Measurements from ENCODE around the gene HELZ. TPM values are rescaled to one million over a fixed set of nuclear protein-coding genes. Genes with fewer than 3 reads are reported as not detected.
A peak's percentile ranks its signal among the peaks of the same experiment; 100 is the strongest.

HELZ gene
- total and polyA plus RNA-seq, 2 experiments from 2014 or later: 23.9 to 25.4 TPM

- DNase-seq: no peak
- Histone ChIP-seq H3K27ac (no peak overlapping the region), H3K4me3 (no peak overlapping the region), H3K27me3 (replicated peaks; ENCODE audit: insufficient read depth) (peaks cover 27% of the 10 kb centered on the region), H3K79me2 (ENCODE audit: insufficient read depth) (no peaks in the 10 kb centered on the region), H3K9me3 (ENCODE audit: low read depth) (no peaks in the 10 kb centered on the region), H3K9me2 (ENCODE audit: insufficient read depth) (no peaks in the 10 kb centered on the region), H3K36me3 (ENCODE audit: low read depth) (no peaks in the 10 kb centered on the region), H3K4me2 (ENCODE audit: unreplicated experiment) (no peak overlapping the region), H3K4me1 (ENCODE audit: insufficient read depth) (no peaks in the 10 kb centered on the region), H3F3A (ENCODE audit: insufficient read depth) (no peaks in the 10 kb centered on the region), H4K20me1 (ENCODE audit: insufficient read depth) (no peaks in the 10 kb centered on the region), H3K9ac (no peak overlapping the region), H2AFZ (no peak overlapping the region)
- TF ChIP-seq EZH2phosphoT487 (IDR thresholded peaks at IDR 0.05; ENCODE audit: insufficient read depth, low read depth) (no peak), EZH2 (IDR thresholded peaks at IDR 0.05; ENCODE audit: insufficient read depth, poor library complexity, severe bottlenecking) (no peak)
- in situ Hi-C loops (cut with MboI): no loop called here
- 33 to 49% methylated on average over 6 to 13 of the region's 13 CpGs for WGBS, 2 experiments (ENCODE audit: low coverage in 1 of 2, low lambda C conversion rate in 2 of 2, missing lambda C conversion rate in 2 of 2)
Observed at GRCh38 chr17:67032985-67033384, 212.0 kb downstream of the HELZ start.

- Histone ChIP-seq H3K9me3 (ENCODE audit: low read depth) (no peaks in the 10 kb centered on the region), H3K79me2 (ENCODE audit: insufficient read depth) (no peaks in the 10 kb centered on the region), H3F3A (ENCODE audit: insufficient read depth) (no peaks in the 10 kb centered on the region), H3K27ac (no peak overlapping the region), H3K36me3 (ENCODE audit: low read depth) (no peaks in the 10 kb centered on the region), H2AFZ (no peak overlapping the region), H3K27me3 (replicated peaks; ENCODE audit: insufficient read depth) (peaks cover 29% of the 10 kb centered on the region), H3K9ac (no peak overlapping the region), H3K4me3 (no peak overlapping the region), H3K9me2 (ENCODE audit: insufficient read depth) (no peaks in the 10 kb centered on the region), H3K4me2 (ENCODE audit: unreplicated experiment) (no peak overlapping the region), H3K4me1 (ENCODE audit: insufficient read depth) (no peaks in the 10 kb centered on the region), H4K20me1 (ENCODE audit: insufficient read depth) (no peaks in the 10 kb centered on the region)
- DNase-seq: no peak
- WGBS, 2 experiments (ENCODE audit: low coverage in 1 of 2, low lambda C conversion rate in 2 of 2, missing lambda C conversion rate in 2 of 2): 70 to 74% methylated on average over 14 of the region's 14 CpGs
- TF ChIP-seq EZH2 (IDR thresholded peaks at IDR 0.05; ENCODE audit: insufficient read depth, poor library complexity, severe bottlenecking): no peak
- in situ Hi-C loops (cut with MboI): no loop called here
Observed at GRCh38 chr17:67032382-67032781, 212.6 kb downstream of the HELZ start.

GRCh38 chr17:67030641-67031040, 214.4 kb downstream of the HELZ start:
- no peak for DNase-seq
- no peaks in the 10 kb centered on the region for H3K36me3 ChIP-seq (ENCODE audit: low read depth)
- TF ChIP-seq EZH2 (IDR thresholded peaks at IDR 0.05; ENCODE audit: insufficient read depth, poor library complexity, severe bottlenecking) (no peak), EZH2phosphoT487 (IDR thresholded peaks at IDR 0.05; ENCODE audit: insufficient read depth, low read depth) (no peak)
- no peaks in the 10 kb centered on the region for H3K9me2 ChIP-seq (ENCODE audit: insufficient read depth)
- no peaks in the 10 kb centered on the region for H3K79me2 ChIP-seq (ENCODE audit: insufficient read depth)
- H3K4me2 ChIP-seq (ENCODE audit: unreplicated experiment): no peak overlapping the region
- H3K4me1 ChIP-seq (ENCODE audit: insufficient read depth): no peaks in the 10 kb centered on the region
- H3K4me3 ChIP-seq: no peak overlapping the region
- no peak overlapping the region for H3K27ac ChIP-seq
- no peak overlapping the region for H3K9ac ChIP-seq
- H3K27me3 ChIP-seq (replicated peaks; ENCODE audit: insufficient read depth): peaks cover 41% of the 10 kb centered on the region
- no peaks in the 10 kb centered on the region for H3F3A ChIP-seq (ENCODE audit: insufficient read depth)
- H2AFZ ChIP-seq: no peak overlapping the region
- H3K9me3 ChIP-seq (ENCODE audit: low read depth): no peaks in the 10 kb centered on the region
- in situ Hi-C loops (cut with MboI): no loop called here
- H4K20me1 ChIP-seq (ENCODE audit: insufficient read depth): no peaks in the 10 kb centered on the region
- WGBS, 2 experiments (ENCODE audit: low coverage in 1 of 2, low lambda C conversion rate in 2 of 2, missing lambda C conversion rate in 2 of 2): 66 to 74% methylated on average over 17 to 21 of the region's 21 CpGs

- TF ChIP-seq EZH2 (IDR thresholded peaks at IDR 0.05; ENCODE audit: insufficient read depth, poor library complexity, severe bottlenecking): no peak
- TF ChIP-seq EZH2phosphoT487 (IDR thresholded peaks at IDR 0.05; ENCODE audit: insufficient read depth, low read depth): no peak
- no peak overlapping the region for H2AFZ ChIP-seq
- no peaks in the 10 kb centered on the region for H4K20me1 ChIP-seq (ENCODE audit: insufficient read depth)
- H3F3A ChIP-seq (ENCODE audit: insufficient read depth): no peaks in the 10 kb centered on the region
- no peaks in the 10 kb centered on the region for H3K4me1 ChIP-seq (ENCODE audit: insufficient read depth)
- H3K36me3 ChIP-seq (ENCODE audit: low read depth): no peaks in the 10 kb centered on the region
- H3K9me3 ChIP-seq (ENCODE audit: low read depth): no peaks in the 10 kb centered on the region
- no peak overlapping the region for H3K4me3 ChIP-seq
- no peaks in the 10 kb centered on the region for H3K9me2 ChIP-seq (ENCODE audit: insufficient read depth)
- WGBS, 2 experiments (ENCODE audit: low coverage in 1 of 2, low lambda C conversion rate in 2 of 2, missing lambda C conversion rate in 2 of 2): 60 to 70% methylated on average over 12 of the region's 12 CpGs
- H3K4me2 ChIP-seq (ENCODE audit: unreplicated experiment): no peak overlapping the region
- H3K79me2 ChIP-seq (ENCODE audit: insufficient read depth): no peaks in the 10 kb centered on the region
- H3K27me3 ChIP-seq (replicated peaks; ENCODE audit: insufficient read depth): peaks cover 28% of the 10 kb centered on the region; the same call in 1 of the 2 replicates
- peak; percentile 54 for DNase-seq
- in situ Hi-C loops (cut with MboI): no loop called here
- H3K27ac ChIP-seq: no peak overlapping the region
- H3K9ac ChIP-seq: no peak overlapping the region
Observed at GRCh38 chr17:67027031-67027628, 217.9 kb downstream of the HELZ start.
